GM19025 (cell line): ENCODE measurements around the gene FBXW8.

ENCODE experiments used
- ATAC-seq: cut with Tn5 transposase; IDR thresholded peaks from one replicate; pipeline ENCODE4 v1.9.1; 2021; ENCODE audit warnings: mild to moderate bottlenecking, low read depth, moderate library complexity; ENCODE audit not compliant: unreplicated experiment

The FBXW8 gene

GRCh38 chr12:117069926-117070900, 159.5 kb downstream of the FBXW8 start:
- no peak for ATAC-seq

- ATAC-seq = no peak
Observed at GRCh38 chr12:117071009-117071408, 160.3 kb downstream of the FBXW8 start.

- no peak for ATAC-seq
Observed at GRCh38 chr12:117072106-117072505, 161.4 kb downstream of the FBXW8 start.

- ATAC-seq = no peak
Observed at GRCh38 chr12:117072736-117073490, 162.2 kb downstream of the FBXW8 start.

GRCh38 chr12:117073611-117074010, 162.9 kb downstream of the FBXW8 start:
- ATAC-seq = no peak

- ATAC-seq = no peak
Observed at GRCh38 chr12:117076410-117077372, 165.9 kb downstream of the FBXW8 start.

GRCh38 chr12:117079487-117079886, 168.7 kb downstream of the FBXW8 start:
- ATAC-seq = no peak

GRCh38 chr12:117080661-117081144, 170.0 kb downstream of the FBXW8 start:
- no peak for ATAC-seq
